GM12892 (cell line): ENCODE results near the gene PALLD.

Experiments
- POLR2A ChIP-seq: IDR thresholded peaks from 2 replicates; pipeline ENCODE4 v1.6.1; 2011; ENCODE audit warnings: low read depth, low read length, control low read depth
- POLR2AphosphoS5 ChIP-seq: IDR thresholded peaks from 2 replicates; pipeline ENCODE4 v1.6.1; 2011; ENCODE audit warnings: low read depth, low read length, control low read depth

GRCh38 chr4:168737806-168738172 lies 240.9 kb downstream of the PALLD start:
- TF ChIP-seq POLR2AphosphoS5, result no peak
- TF ChIP-seq POLR2A, result no peak
